Fibroblast of lung (primary cell): ENCODE data around the gene NUP58. TPM values are rescaled to one million over a fixed set of nuclear protein-coding genes. Genes with fewer than 3 reads are reported as not detected.
A peak's percentile ranks its signal among the peaks of the same experiment; 100 is the strongest.

Source experiments
- DNase-seq, 2 donors: peaks; one replicate each; pipeline versions ENCODE4 v3.0.0 to v3.0.0-alpha.2; 2010; ENCODE audit warnings: low read depth in 2 of 2
- H2AFZ ChIP-seq: 2 replicates; pipeline ENCODE4 v1.5.1; 2012; ENCODE audit warnings: low read length, control low read depth, inconsistent platforms
- H3K27ac ChIP-seq: 2 replicates; pipeline ENCODE4 v1.5.1; 2011; ENCODE audit warnings: low read length, control low read depth; ENCODE audit not compliant: insufficient read depth
- H3K27me3 ChIP-seq: 2 replicates; pipeline ENCODE4 v1.5.1; 2011; ENCODE audit warnings: mild to moderate bottlenecking, low read length; ENCODE audit not compliant: control insufficient read depth, insufficient read depth
- H3K36me3 ChIP-seq: 2 replicates; pipeline ENCODE4 v1.5.1; 2011; ENCODE audit warnings: low read length; ENCODE audit not compliant: control insufficient read depth, insufficient read depth
- H3K4me1 ChIP-seq: 2 replicates; pipeline ENCODE4 v1.5.1; 2011; ENCODE audit warnings: low read length; ENCODE audit not compliant: control insufficient read depth, insufficient read depth; ENCODE audit errors: extremely low read depth
- H3K4me2 ChIP-seq: 2 replicates; pipeline ENCODE4 v1.5.1; 2011; ENCODE audit warnings: low read length, control low read depth; ENCODE audit not compliant: insufficient read depth; ENCODE audit errors: extremely low read depth
- H3K4me3 ChIP-seq, 4 experiments: fragments of 200-600 bp in 1 of 4; sonication (generic) in 1 of 4; replicated peaks in 1 of 4; 2 replicates each; pipeline ENCODE4 v1.5.1; 2011 to 2016; ENCODE audit warnings: low read length in 4 of 4, low read depth in 3 of 4, mild to moderate bottlenecking in 3 of 4, control low read depth in 2 of 4, inconsistent platforms in 1 of 4, mixed read lengths in 1 of 4; ENCODE audit not compliant: insufficient read depth in 1 of 4; ENCODE audit errors: control extremely low read depth in 1 of 4
- H3K79me2 ChIP-seq: 2 replicates; pipeline ENCODE4 v1.5.1; 2012; ENCODE audit warnings: mild to moderate bottlenecking, low read length, inconsistent platforms; ENCODE audit not compliant: control insufficient read depth, insufficient read depth
- H3K9ac ChIP-seq: 2 replicates; pipeline ENCODE4 v1.5.1; 2011; ENCODE audit warnings: mild to moderate bottlenecking, low read length, control low read depth; ENCODE audit not compliant: insufficient read depth
- H3K9me3 ChIP-seq: 2 replicates; pipeline ENCODE4 v1.5.1; 2012; ENCODE audit warnings: low read depth, low read length; ENCODE audit not compliant: control insufficient read depth, insufficient read depth
- H4K20me1 ChIP-seq: 2 replicates; pipeline ENCODE4 v1.5.1; 2011; ENCODE audit warnings: low read length; ENCODE audit not compliant: control insufficient read depth, insufficient read depth; ENCODE audit errors: extremely low read depth
- EZH2 ChIP-seq: IDR thresholded peaks from 2 replicates; pipeline ENCODE4 v1.5.1; 2012; ENCODE audit warnings: low read length, control low read depth, mild to moderate bottlenecking; ENCODE audit errors: missing control alignments
- polyA plus RNA-seq, 2 donors: library from polyadenylated mRNA; depleted of rRNA in 1 of 2; stranded (reverse) in 1 of 2; unstranded in 1 of 2; fragments of >200 nt; gene quantifications; 2 replicates each; pipeline ENCODE4 v1.2.1, GENCODE V29; 2011 to 2012; ENCODE audit warnings: missing spikeins in 1 of 2
- total RNA-seq: library from RNA; depleted of rRNA; stranded (reverse); fragments of >200 nt; gene quantifications from 2 replicates; pipeline ENCODE4 v1.2.1, GENCODE V29; 2014
- TF ChIP-seq, protein P1 (sequence below), 2 donors: IDR thresholded peaks in 1 of 2; conservative IDR thresholded peaks in 1 of 2; 1 replicate in 1 of 2; 2 replicates in 1 of 2; pipeline ENCODE4 v1.5.1; 2011 to 2012; ENCODE audit warnings: low read length in 2 of 2, control low read depth in 1 of 2, inconsistent platforms in 1 of 2, low read depth in 1 of 2, mild to moderate bottlenecking in 1 of 2

Gene NUP58
- total and polyA plus RNA-seq, 2 donors (not counting 1 experiment from before 2014, with no cell fraction given), result 39.3 to 57.6 TPM

- H3K4me1 ChIP-seq, result no peaks in the 10 kb centered on the region
These were observed 29.1 kb downstream of the NUP58 start for GRCh38 chr13:25330541-25330940.

GRCh38 chr13:25335856-25336255, 34.4 kb downstream of the NUP58 start:
- H4K20me1 ChIP-seq, result no peaks in the 10 kb centered on the region
- H3K79me2 ChIP-seq, result peaks cover 2% of the 10 kb centered on the region
- no peak overlapping the region for H2AFZ ChIP-seq
- no peak for TF ChIP-seq EZH2
- TF ChIP-seq, protein P1, sequence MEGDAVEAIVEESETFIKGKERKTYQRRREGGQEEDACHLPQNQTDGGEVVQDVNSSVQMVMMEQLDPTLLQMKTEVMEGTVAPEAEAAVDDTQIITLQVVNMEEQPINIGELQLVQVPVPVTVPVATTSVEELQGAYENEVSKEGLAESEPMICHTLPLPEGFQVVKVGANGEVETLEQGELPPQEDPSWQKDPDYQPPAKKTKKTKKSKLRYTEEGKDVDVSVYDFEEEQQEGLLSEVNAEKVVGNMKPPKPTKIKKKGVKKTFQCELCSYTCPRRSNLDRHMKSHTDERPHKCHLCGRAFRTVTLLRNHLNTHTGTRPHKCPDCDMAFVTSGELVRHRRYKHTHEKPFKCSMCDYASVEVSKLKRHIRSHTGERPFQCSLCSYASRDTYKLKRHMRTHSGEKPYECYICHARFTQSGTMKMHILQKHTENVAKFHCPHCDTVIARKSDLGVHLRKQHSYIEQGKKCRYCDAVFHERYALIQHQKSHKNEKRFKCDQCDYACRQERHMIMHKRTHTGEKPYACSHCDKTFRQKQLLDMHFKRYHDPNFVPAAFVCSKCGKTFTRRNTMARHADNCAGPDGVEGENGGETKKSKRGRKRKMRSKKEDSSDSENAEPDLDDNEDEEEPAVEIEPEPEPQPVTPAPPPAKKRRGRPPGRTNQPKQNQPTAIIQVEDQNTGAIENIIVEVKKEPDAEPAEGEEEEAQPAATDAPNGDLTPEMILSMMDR (conservative IDR thresholded peaks at IDR 0.05 in 1 of 2, IDR thresholded peaks at IDR 0.05 in 1 of 2; ENCODE audit: low read depth in 1 of 2, low read length in 2 of 2), result no peak
- peak in 1 of 2 donors; percentile 19 for DNase-seq
- H3K4me1 ChIP-seq, result no peaks in the 10 kb centered on the region
- no peak overlapping the region for H3K27ac ChIP-seq
- no peaks in the 10 kb centered on the region for H3K36me3 ChIP-seq
- no peaks in the 10 kb centered on the region for H3K27me3 ChIP-seq
- no peaks in the 10 kb centered on the region for H3K9me3 ChIP-seq
- H3K4me2 ChIP-seq, result no peak overlapping the region
- no peak overlapping the region for H3K9ac ChIP-seq
- no peak overlapping the region for H3K4me3 ChIP-seq

More at GRCh38 chr13:25330541-25330940, 29.1 kb downstream of the NUP58 start:
- TF ChIP-seq, protein P1 (conservative IDR thresholded peaks at IDR 0.05 in 1 of 2, IDR thresholded peaks at IDR 0.05 in 1 of 2; ENCODE audit: low read depth in 1 of 2, low read length in 2 of 2), result no peak
- TF ChIP-seq EZH2, result no peak
- Histone ChIP-seq H3K4me2 (no peak overlapping the region), H3K27ac (no peak overlapping the region), H3K27me3 (no peaks in the 10 kb centered on the region), H4K20me1 (no peaks in the 10 kb centered on the region), H3K9me3 (no peaks in the 10 kb centered on the region), H3K4me3 (no peak overlapping the region), H3K9ac (no peak overlapping the region), H3K36me3 (no peaks in the 10 kb centered on the region), H3K79me2 (peaks cover 2% of the 10 kb centered on the region), H2AFZ (no peak overlapping the region)
- peak; percentile 17 to 68 for DNase-seq

GRCh38 chr13:25345576-25345975, 44.2 kb downstream of the NUP58 start:
- Histone ChIP-seq H3K4me3 (no peak overlapping the region), H3K4me1 (no peaks in the 10 kb centered on the region), H3K36me3 (no peaks in the 10 kb centered on the region), H3K9ac (no peak overlapping the region), H2AFZ (no peak overlapping the region), H3K4me2 (no peak overlapping the region), H3K79me2 (no peaks in the 10 kb centered on the region), H3K9me3 (no peaks in the 10 kb centered on the region), H3K27ac (no peak overlapping the region), H4K20me1 (no peaks in the 10 kb centered on the region), H3K27me3 (no peaks in the 10 kb centered on the region)
- no peak for TF ChIP-seq EZH2
- TF ChIP-seq, protein P1 (conservative IDR thresholded peaks at IDR 0.05 in 1 of 2, IDR thresholded peaks at IDR 0.05 in 1 of 2; ENCODE audit: low read depth in 1 of 2, low read length in 2 of 2), result no peak
- DNase-seq, result no peak
